WTC11 (cell line): ENCODE measurements around the gene MACF1.
"Not testable (repeated sequence)": the region's sequence is repeated elsewhere in the genome, so short reads cannot be mapped to it uniquely, and the experiment has no call there.

Experiments
- ATF3 ChIP-seq: sonication (generic); formaldehyde crosslinking; conservative IDR thresholded peaks from 2 replicates; pipeline ENCODE4 v1.8.1; 2022; ENCODE audit warnings: mild to moderate bottlenecking, missing genetic modification reagents
- CREB1 ChIP-seq: sonication (generic); formaldehyde crosslinking; IDR thresholded peaks from 2 replicates; pipeline ENCODE4 v1.8.0; 2023; ENCODE audit warnings: mild to moderate bottlenecking, missing genetic modification reagents
- ZNF138 ChIP-seq: sonication (generic); formaldehyde crosslinking; conservative IDR thresholded peaks from 2 replicates; pipeline ENCODE4 v1.8.1; 2022; ENCODE audit warnings: mild to moderate bottlenecking, moderate library complexity, missing genetic modification reagents

- not testable (repeated sequence) for TF ChIP-seq ATF3, CREB1, ZNF138 (CRISPR knock-in tag)
Measured at GRCh38 chr1:39496520-39496919, 292.0 kb downstream of the MACF1 start.
